ENCODE data around the gene POLE. TPM values are rescaled to one million over a fixed set of nuclear protein-coding genes. Genes with fewer than 3 reads are reported as not detected.

Gene POLE
- total and polyA plus RNA-seq, 2 donors from 2014 or later = 5.3 to 23.0 TPM

DNA sequence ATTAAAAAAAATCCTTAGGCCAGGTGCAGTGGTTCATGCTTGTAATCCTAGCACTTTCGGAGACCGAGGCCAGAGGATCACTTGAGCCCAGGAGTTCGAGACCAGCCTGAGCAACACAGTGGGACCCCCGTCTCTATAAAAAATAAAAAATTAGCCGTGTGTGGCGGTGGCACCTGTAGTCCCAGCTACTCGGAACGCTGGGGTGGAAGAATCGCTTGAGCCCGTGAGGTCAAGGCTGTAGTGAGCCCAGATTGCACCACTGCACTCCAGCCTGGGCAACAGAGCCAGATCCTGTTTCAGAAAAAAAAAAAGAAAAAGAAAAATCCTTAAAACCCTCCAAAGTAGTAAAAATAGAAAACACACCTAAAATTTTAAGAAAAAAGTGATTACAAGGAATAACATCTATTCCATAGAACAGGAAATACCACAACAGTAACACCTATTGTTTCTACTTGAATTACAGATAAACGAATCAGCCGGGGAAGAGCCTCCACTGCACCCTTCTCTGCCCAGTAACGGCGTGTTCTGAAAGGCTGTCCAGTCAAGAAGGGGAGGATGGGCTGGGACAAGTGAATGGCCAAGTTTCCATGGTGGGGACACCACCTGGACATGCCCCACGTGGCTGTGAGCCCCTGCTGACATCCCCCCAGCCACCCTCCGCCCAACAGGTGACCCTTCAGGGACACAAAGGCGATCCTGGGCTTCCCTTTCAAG, 17.8 kb downstream of the POLE start:
- DNase-seq (no peak), FAIRE-seq (no peak)
- intact Hi-C loops (cut with DNase I) = no loop called here
- H3K9me3 ChIP-seq (ENCODE audit: control insufficient read depth in 2 of 3, insufficient read depth in 1 of 3, low read length in 3 of 3) = no peaks in the 10 kb centered on the region
- H3K27me3 ChIP-seq (ENCODE audit: control insufficient read depth, insufficient read depth, low read length) = no peaks in the 10 kb centered on the region
- TF ChIP-seq CTCF (IDR thresholded peaks at IDR 0.05; ENCODE audit: borderline replicate concordance, extremely low read depth, insufficient read depth) = no peak
- H3K4me1 ChIP-seq (ENCODE audit: control insufficient read depth in 2 of 3, insufficient read depth in 2 of 3, low read depth in 1 of 3, low read length in 3 of 3) = no peaks in the 10 kb centered on the region
- H3K27ac ChIP-seq (ENCODE audit: low read depth in 2 of 2, low read length in 2 of 2) = no peak overlapping the region
- H3K9ac ChIP-seq (ENCODE audit: low read length in 3 of 3) = no peak overlapping the region
- H3K36me3 ChIP-seq (ENCODE audit: control insufficient read depth in 2 of 3, insufficient read depth in 3 of 3, low read length in 3 of 3) = peaks cover 8 to 23% (median 9%) of the 10 kb centered on the region in 3 donors
- no peak overlapping the region for H3K4me3 ChIP-seq (ENCODE audit: low read length in 3 of 3)

DNA sequence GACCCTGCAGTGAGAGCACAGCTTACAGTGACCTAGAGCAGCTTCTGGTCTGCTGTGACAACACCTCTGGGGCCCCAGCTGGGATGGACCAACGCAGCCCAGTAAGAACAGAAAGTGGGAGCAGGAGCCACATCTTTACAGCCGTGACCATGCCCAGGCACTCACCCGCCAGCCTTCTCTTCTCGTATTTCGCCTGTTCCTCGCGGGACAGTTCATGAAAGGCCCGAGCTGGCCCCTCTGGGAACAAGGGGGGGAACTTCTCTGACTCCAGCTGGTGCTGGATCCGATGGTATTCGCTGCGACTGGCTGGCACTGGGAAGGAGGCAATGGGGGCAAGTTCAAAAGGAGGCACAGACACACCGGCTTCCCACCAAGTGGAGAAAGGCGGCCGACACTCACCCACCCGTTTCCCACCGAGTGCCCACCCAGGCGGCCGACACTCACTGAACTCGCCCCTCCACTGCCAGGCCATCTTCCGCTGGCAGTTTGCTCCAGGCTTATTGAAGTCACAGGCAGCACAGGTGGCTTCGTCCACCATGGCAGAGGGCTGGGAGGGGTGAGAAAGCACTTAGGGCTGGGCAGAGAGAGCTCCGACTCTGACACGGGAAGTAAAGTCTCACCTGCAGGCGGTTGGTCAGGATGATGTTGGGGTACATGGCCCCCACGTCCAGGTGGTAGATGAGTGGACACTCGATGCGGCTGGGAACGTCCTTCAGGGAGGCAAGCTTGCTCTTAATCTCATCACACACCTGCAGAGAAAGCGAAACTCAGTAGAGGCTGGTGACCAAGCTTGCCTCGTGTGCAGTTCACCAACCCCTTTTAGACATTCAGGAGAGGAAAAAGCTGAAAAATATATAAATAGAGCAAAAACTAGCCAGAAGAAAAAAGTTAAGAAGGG, 18.7 kb downstream of the POLE start:
- Histone ChIP-seq H3K4me1 (ENCODE audit: control insufficient read depth in 2 of 3, insufficient read depth in 2 of 3, low read depth in 1 of 3, low read length in 3 of 3) (no peaks in the 10 kb centered on the region), H3K36me3 (ENCODE audit: control insufficient read depth in 2 of 3, insufficient read depth in 3 of 3, low read length in 3 of 3) (peaks cover 8 to 23% (median 9%) of the 10 kb centered on the region in 3 donors), H3K4me3 (ENCODE audit: low read length in 3 of 3) (no peak overlapping the region), H3K9me3 (ENCODE audit: control insufficient read depth in 2 of 3, insufficient read depth in 1 of 3, low read length in 3 of 3) (no peaks in the 10 kb centered on the region), H3K9ac (ENCODE audit: low read length in 3 of 3) (no peak overlapping the region), H3K27me3 (ENCODE audit: control insufficient read depth, insufficient read depth, low read length) (no peaks in the 10 kb centered on the region), H3K27ac (ENCODE audit: low read depth in 2 of 2, low read length in 2 of 2) (no peak overlapping the region)
- intact Hi-C loops (cut with DNase I) = no loop called here
- TF ChIP-seq CTCF (IDR thresholded peaks at IDR 0.05; ENCODE audit: borderline replicate concordance, extremely low read depth, insufficient read depth) = no peak
- FAIRE-seq (no peak), DNase-seq (no peak)

DNA sequence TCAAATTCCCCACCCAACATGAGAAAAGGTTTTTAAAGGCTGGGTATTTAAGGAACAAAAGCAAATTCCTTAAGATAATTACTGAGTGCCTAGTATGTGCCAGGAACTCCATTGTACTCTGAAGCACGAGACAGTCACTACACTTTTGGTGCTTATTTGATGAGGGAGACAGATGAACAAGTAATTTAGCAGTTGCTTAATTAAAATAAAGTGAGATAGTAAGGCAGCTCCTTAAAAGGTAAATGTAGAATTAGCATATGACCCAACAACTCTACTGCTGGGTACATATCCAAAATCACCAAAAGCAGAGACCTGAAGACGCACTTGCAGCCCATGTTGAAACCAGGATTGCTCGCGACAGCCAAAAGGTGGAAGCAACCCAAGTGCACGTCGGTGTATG, 21.3 kb downstream of the POLE start:
- H3K9me3 ChIP-seq (ENCODE audit: control insufficient read depth in 2 of 3, insufficient read depth in 1 of 3, low read length in 3 of 3) = no peaks in the 10 kb centered on the region
- TF ChIP-seq CTCF (IDR thresholded peaks at IDR 0.05; ENCODE audit: borderline replicate concordance, extremely low read depth, insufficient read depth) = no peak
- H3K4me3 ChIP-seq (ENCODE audit: low read length in 3 of 3) = no peak overlapping the region
- intact Hi-C loops (cut with DNase I) = no loop called here
- H3K27ac ChIP-seq (ENCODE audit: low read depth in 2 of 2, low read length in 2 of 2) = no peak overlapping the region
- FAIRE-seq (no peak), DNase-seq (no peak)
- peaks cover 5 to 27% (median 8%) of the 10 kb centered on the region in 3 donors for H3K36me3 ChIP-seq (ENCODE audit: control insufficient read depth in 2 of 3, insufficient read depth in 3 of 3, low read length in 3 of 3)
- H3K9ac ChIP-seq (ENCODE audit: low read length in 3 of 3) = no peak overlapping the region
- no peaks in the 10 kb centered on the region for H3K4me1 ChIP-seq (ENCODE audit: control insufficient read depth in 2 of 3, insufficient read depth in 2 of 3, low read depth in 1 of 3, low read length in 3 of 3)
- no peaks in the 10 kb centered on the region for H3K27me3 ChIP-seq (ENCODE audit: control insufficient read depth, insufficient read depth, low read length)

Measured in kidney (tissue), 14 donors.